K562 (cell line): ENCODE results near the gene SLC35D2. TPM values are rescaled to one million over a fixed set of nuclear protein-coding genes. Genes with fewer than 3 reads are reported as not detected.
A peak's percentile ranks its signal among the peaks of the same experiment; 100 is the strongest.

Source experiments
- ASH1L ChIP-seq: fragments of 450-650 bp; IDR thresholded peaks from 2 replicates; pipeline ENCODE4 v1.6.1; 2018; ENCODE audit warnings: borderline replicate concordance, mild to moderate bottlenecking, low read depth; ENCODE audit not compliant: partially characterized antibody
- BCOR ChIP-seq: fragments of 450-650 bp; IDR thresholded peaks from 2 replicates; pipeline ENCODE4 v1.6.1; 2016
- CC2D1A ChIP-seq: fragments of 450-650 bp; IDR thresholded peaks from 2 replicates; pipeline ENCODE4 v1.6.1; 2017; ENCODE audit warnings: mild to moderate bottlenecking
- CTBP1 ChIP-seq: fragments of 450-650 bp; IDR thresholded peaks from 2 replicates; pipeline ENCODE4 v1.6.1; 2016; ENCODE audit warnings: borderline replicate concordance
- EHMT2 ChIP-seq: fragments of 450-650 bp; IDR thresholded peaks from 2 replicates; pipeline ENCODE4 v1.6.1; 2018; ENCODE audit warnings: antibody characterized with exemption
- ELF2 ChIP-seq: fragments of 250-450 bp; sonication (Bioruptor Pico); IDR thresholded peaks from 2 replicates; pipeline ENCODE4 v1.5.0; 2021; ENCODE audit warnings: mild to moderate bottlenecking
- FOXK2 ChIP-seq, 2 experiments: fragments of 450-650 bp; IDR thresholded peaks in 1 of 2; conservative IDR thresholded peaks in 1 of 2; 2 replicates each; pipeline ENCODE4 v1.6.1; 2016; ENCODE audit warnings: low read depth in 2 of 2, mild to moderate bottlenecking in 1 of 2
- MAFF ChIP-seq: IDR thresholded peaks from 2 replicates; pipeline ENCODE4 v1.6.1; 2012; ENCODE audit warnings: low read length, improper control_type of control experiment
- MAX ChIP-seq: sonication (generic); formaldehyde crosslinking; IDR thresholded peaks from 2 replicates; pipeline ENCODE4 v1.9.0; 2022; ENCODE audit warnings: mild to moderate bottlenecking, missing genetic modification reagents
- NKRF ChIP-seq: fragments of 450-650 bp; IDR thresholded peaks from 2 replicates; pipeline ENCODE4 v1.6.1; 2016; ENCODE audit warnings: borderline replicate concordance
- NR2F6 ChIP-seq: fragments of 450-650 bp; formaldehyde crosslinking; IDR thresholded peaks from 2 replicates; pipeline ENCODE4 v1.4.0; 2020; ENCODE audit warnings: mild to moderate bottlenecking
- PHF8 ChIP-seq: fragments of 200-600 bp; sonication (generic); IDR thresholded peaks from 2 replicates; pipeline ENCODE4 v1.6.1; 2012; ENCODE audit warnings: mixed run types, mild to moderate bottlenecking, inconsistent platforms, low read length, moderate library complexity, borderline replicate concordance
- POLR2AphosphoS5 ChIP-seq: IDR thresholded peaks from 2 replicates; pipeline ENCODE4 v1.6.1; 2011; ENCODE audit warnings: mild to moderate bottlenecking, low read depth, low read length, moderate library complexity; ENCODE audit not compliant: control insufficient read depth, insufficient read depth
- POLR3G ChIP-seq: IDR thresholded peaks from 2 replicates; pipeline ENCODE4 v1.6.1; 2011; ENCODE audit not compliant: insufficient read length, insufficient replicate concordance; ENCODE audit errors: extremely low read depth
- RBM39 ChIP-seq: fragments of 200-400 bp; formaldehyde crosslinking; optimal IDR thresholded peaks from 2 replicates; pipeline ENCODE3; 2018; ENCODE audit warnings: low read depth, low read length
- SMARCA5 ChIP-seq: fragments of 450-650 bp; IDR thresholded peaks from 2 replicates; pipeline ENCODE4 v1.6.1; 2016
- SREBF1 ChIP-seq: fragments of 150-350 bp; IDR thresholded peaks from 2 replicates; pipeline ENCODE4 v1.6.1; 2014; ENCODE audit warnings: antibody characterized with exemption, low read depth, low read length, borderline replicate concordance
- SRSF9 ChIP-seq: fragments of 200-400 bp; formaldehyde crosslinking; IDR thresholded peaks from 2 replicates; pipeline ENCODE4 v1.6.1; 2017; ENCODE audit warnings: low read depth, low read length, borderline replicate concordance
- STAG1 ChIP-seq: sonication (generic); formaldehyde crosslinking; IDR thresholded peaks from 2 replicates; pipeline ENCODE4 v1.5.0; 2020; ENCODE audit warnings: missing genetic modification reagents, borderline replicate concordance
- ZMIZ1 ChIP-seq, 2 experiments: fragments of 150-350 bp in 1 of 2; IDR thresholded peaks; 2 replicates each; pipeline ENCODE4 v1.6.1; 2012 to 2016; ENCODE audit warnings: low read depth in 2 of 2, low read length in 2 of 2, mild to moderate bottlenecking in 1 of 2, moderate library complexity in 1 of 2
- ZNF140 ChIP-seq: fragments of 250-450 bp; sonication (Bioruptor Pico); IDR thresholded peaks from 2 replicates; pipeline ENCODE4 v1.8.0; 2021; ENCODE audit warnings: moderate library complexity, mild to moderate bottlenecking, inconsistent platforms
- ZNF551 ChIP-seq: fragments of 250-450 bp; sonication (Bioruptor Pico); IDR thresholded peaks from 2 replicates; pipeline ENCODE4 v1.5.0; 2021; ENCODE audit warnings: mild to moderate bottlenecking, moderate library complexity
- polyA plus RNA-seq, 8 experiments: library from polyadenylated mRNA; depleted of rRNA in 4 of 8; stranded (reverse) in 5 of 8; unstranded in 3 of 8; fragments of >200 nt; fragmentation: Nextera tagmentation in 2 of 8; fragmentation: Illumina TruSeq in 1 of 8; extraction: Ambion mirVana in 2 of 8; extraction: Trizol in 1 of 8; gene quantifications; 2 replicates each; pipeline versions ENCODE4 v1.2.1 to v1.2.3, GENCODE V29; 2011 to 2014; ENCODE audit warnings: inconsistent platforms in 1 of 8, missing spikeins in 1 of 8
- total RNA-seq, 7 experiments: library from RNA; depleted of rRNA in 6 of 7; stranded (reverse); fragments of >200 nt in 6 of 7; fragmentation: Illumina TruSeq in 2 of 7; extraction: Trizol in 2 of 7; gene quantifications; 2 replicates each; pipeline versions ENCODE4 v1.2.1 to v1.2.3, GENCODE V29; 2011 to 2021; ENCODE audit warnings: low replicate concordance in 1 of 7

SLC35D2 gene
- total and polyA plus RNA-seq, 9 of the 15 experiments (the other 6 are each of a cell fraction or from before 2014, with no cell fraction given), result 2.9 to 14.9 (median 11.7) TPM

GRCh38 chr9:96418920-96419690 lies 35.6 kb upstream of the SLC35D2 start (continued):
- TF ChIP-seq ASH1L (no peak), MAX (CRISPR knock-in tag) (no peak), ZNF551 (CRISPR knock-in tag) (no peak), BCOR (peak; percentile 65), POLR2AphosphoS5 (peak; percentile 51; the same call in 1 of the 2 replicates), FOXK2 (conservative IDR thresholded peaks at IDR 0.05 in 1 of 2, IDR thresholded peaks at IDR 0.05 in 1 of 2; ENCODE audit: low read depth in 2 of 2) (0 out of 4 replicates have a peak, but pooled peaks of 1 of the 2 experiments have one; percentile 1), SREBF1 (no peak), SMARCA5 (no peak), STAG1 (no peak), MAFF (no peak), ZNF140 (CRISPR knock-in tag) (no peak), ELF2 (CRISPR knock-in tag) (peak; percentile 78), NKRF (peak; percentile 93), EHMT2 (no peak), ZMIZ1 (IDR thresholded peaks at IDR 0.05; ENCODE audit: low read depth in 2 of 2, low read length in 2 of 2) (no peak), CTBP1 (peak; percentile 74), SRSF9 (no peak), NR2F6 (CRISPR knock-in tag) (no peak), PHF8 (peak; percentile 78; the same call in 1 of the 2 replicates), POLR3G (no peak), CC2D1A (no peak), RBM39 (no peak)
